NCI-H345 (cell line): ENCODE results near the gene KCNJ6.

ENCODE experiments used
- DNase-seq: peaks from one replicate; lab custom pipeline; 2025; lab: John Stamatoyannopoulos, UW

KCNJ6 gene

DNA sequence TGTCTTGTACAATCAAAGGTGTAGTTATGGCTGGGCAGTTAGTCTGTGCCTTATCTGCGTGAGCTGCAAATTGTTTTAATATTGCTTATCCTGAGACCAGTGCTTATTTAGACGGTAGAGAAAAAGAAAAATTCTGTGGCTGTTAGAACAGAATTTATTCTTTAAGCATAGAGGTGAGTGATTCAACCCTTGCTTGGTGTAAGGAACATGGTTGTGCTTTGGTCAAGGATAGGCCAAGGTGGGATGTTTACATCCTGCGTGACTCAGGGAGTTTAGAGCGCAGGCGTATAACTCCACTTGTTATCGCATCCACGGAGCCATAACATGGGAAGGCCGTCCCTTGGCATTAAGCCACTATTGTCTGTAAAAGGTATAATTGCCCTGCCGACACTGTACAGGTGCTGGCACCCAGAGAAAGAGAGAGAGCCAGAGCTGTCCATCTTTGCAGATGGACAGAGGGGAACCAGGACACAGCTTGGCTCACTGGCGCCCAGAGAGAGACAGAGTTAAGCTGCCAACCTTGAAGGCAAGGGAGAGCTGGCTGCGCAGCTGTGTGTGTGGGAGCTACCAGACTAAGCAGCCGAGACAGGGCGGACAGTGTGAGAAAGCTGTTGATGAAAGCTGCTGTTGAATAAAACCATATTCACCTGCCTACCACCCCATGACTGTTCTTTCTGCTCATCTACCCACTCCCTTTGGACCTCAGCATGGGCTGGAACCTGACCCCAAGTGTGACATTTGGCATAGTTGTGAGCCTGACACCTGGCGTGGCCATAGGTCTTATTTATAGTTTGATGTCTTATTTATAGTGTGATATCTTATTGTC lies 349.3 kb downstream of the KCNJ6 start:
- no peak for DNase-seq

DNA sequence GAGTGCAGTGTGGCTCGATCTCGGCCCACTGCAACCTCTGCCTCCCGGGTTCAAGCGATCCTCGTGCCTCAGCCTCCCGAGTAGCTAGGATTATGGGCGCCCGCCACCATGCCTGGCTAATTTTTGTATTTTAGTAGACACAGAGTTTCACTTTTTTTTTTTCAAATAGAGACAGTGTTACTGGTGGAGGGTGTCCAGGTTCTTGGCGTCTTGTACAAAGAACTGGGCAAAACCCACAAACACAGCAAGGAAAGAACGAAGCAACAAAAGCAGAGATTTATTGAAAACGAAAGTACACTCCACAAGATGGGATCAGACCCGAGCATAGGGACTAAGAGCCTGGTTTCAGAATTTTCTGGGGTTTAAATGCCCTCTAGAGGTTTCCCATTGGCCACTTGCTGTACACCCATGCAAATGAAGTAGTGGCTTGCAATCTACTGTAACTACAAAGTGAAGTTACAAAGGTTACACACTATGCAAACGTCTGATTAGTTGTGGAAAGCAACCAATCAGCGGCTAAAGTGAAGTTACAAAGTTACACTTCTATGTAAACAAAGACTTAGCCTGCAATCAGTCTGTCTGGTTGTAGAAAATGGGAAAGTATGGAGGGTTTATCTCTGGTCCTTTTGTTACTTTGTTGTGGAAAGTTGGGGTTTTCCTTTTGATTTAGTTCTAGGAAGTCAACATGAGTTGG lies 350.6 kb downstream of the KCNJ6 start:
- no peak for DNase-seq

DNA sequence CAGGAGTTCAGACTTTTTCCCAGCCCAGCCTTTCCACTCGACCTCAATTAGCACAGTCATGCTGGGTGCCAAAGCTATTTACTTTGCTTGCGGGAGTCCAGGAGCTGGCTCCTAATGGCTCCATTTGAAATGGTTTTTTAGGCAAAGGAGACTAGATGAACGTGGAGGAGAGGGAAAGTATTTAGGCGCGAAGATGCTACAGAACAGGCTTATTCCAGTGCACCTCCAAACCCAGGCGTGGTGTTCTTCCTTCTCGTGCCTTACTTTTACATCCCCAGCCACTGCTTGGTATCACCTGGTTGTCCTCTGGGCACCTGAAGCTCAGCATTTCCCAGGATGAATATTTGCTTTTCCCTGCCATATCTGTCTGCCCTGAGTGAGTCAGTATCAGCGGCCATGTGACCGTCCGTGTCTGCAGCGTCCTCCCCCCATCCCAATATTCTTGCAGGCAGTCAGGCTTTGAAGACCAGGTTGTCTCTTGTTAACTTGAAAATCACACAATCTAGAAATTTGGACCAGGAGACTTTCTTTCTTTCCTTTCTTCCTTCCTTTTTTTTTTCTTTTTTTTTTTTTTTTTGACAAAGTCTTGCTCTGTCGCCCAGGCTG lies 351.2 kb downstream of the KCNJ6 start:
- peak; percentile 77 for DNase-seq

DNA sequence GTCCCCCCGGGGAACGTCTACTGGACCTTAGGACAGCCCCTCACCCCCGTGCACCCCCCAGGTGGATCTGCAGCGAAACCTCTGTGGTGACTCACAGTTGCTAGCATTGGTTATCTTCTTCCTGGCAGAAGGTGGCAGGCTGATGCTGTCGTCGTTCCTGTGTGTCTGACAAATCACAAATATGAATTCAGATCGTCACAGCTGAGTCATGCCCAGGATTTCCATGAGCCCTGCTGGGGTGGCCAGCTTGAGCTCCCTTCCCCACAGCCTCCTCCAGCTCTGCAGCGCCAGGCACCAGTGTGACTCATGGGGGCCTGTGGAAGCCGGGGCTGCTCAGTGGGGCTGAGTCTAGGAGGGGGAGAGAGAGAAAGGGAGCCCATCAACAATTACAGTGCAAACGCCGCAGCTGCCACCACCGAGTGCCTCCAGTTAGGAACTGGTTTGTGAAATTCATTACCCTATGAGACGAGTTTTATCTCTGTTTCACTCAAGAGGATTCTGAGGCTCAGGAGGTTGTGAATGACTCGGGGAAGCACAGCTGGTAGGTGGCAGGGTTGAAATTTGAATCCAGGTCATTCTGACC lies 351.8 kb downstream of the KCNJ6 start:
- DNase-seq, result peak; percentile 88

DNA sequence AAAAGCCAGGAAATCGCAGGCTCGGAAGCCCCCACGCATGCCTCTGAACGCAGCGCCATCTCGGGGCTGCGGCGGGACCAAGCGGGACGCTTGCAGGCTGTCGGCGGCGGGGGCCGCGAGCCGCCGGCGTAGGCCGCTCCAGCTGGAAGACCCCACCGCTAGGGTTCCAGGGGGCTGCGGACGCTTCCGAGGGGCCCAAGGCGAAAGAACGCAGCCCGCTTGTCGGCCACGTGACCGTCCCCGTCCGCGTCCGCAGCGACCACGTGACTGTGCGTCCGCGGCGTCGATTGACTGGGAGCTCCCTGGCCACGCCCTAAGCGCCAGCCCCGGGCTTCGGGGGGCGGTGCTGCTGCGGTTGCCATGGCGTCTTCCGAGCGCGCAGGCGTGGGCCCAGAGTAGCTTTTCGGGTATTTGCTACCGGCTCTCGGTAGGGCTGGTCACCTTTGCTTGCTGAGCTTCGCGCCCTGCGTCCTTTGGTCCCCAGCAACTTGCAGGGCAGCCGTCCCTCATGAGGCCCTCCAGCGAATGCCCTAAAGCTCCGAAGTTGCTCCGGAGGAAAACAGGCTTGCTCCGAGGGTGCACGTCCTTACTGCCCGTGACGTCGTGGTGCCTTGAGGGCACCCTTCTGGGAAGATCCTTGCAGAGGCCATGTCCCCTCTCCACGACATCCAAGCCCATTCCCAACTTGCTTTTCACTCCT lies 352.5 kb downstream of the KCNJ6 start:
- peak; percentile 98 for DNase-seq

DNA sequence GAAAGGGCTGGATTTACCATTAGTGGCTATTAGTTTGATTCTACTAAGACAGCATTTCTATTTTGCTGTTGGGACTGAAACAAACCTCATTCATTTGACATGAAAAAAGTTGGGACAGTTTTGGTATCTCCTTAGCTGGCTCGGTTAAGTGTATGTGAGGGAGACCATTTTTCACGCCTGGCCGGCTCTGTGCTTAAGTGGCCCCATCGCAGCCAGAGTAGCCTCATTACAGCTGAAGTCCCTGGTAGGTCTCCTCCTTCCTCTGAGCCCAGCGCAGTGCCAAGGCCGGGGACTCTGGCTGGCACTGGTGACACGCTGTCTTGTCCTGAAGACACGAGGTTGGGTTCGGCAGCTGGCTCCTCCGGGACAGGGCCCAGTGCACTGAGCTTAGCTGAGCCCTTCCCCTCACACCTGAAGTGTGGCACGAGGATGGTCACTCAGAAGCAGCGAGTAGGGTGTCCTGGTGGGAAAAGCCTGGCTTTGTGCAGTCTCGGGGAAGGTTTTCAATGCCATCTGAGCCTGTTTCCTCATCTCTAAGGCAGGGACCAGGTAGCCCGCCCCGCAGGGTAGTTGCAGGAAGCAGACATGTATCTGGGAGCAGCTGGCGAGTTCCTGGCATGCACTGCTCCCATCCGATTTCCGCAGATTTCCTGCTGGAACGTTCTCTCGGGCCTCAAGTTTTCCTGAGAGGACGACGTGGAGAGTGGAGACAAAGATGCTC lies 353.2 kb downstream of the KCNJ6 start:
- no peak for DNase-seq

DNA sequence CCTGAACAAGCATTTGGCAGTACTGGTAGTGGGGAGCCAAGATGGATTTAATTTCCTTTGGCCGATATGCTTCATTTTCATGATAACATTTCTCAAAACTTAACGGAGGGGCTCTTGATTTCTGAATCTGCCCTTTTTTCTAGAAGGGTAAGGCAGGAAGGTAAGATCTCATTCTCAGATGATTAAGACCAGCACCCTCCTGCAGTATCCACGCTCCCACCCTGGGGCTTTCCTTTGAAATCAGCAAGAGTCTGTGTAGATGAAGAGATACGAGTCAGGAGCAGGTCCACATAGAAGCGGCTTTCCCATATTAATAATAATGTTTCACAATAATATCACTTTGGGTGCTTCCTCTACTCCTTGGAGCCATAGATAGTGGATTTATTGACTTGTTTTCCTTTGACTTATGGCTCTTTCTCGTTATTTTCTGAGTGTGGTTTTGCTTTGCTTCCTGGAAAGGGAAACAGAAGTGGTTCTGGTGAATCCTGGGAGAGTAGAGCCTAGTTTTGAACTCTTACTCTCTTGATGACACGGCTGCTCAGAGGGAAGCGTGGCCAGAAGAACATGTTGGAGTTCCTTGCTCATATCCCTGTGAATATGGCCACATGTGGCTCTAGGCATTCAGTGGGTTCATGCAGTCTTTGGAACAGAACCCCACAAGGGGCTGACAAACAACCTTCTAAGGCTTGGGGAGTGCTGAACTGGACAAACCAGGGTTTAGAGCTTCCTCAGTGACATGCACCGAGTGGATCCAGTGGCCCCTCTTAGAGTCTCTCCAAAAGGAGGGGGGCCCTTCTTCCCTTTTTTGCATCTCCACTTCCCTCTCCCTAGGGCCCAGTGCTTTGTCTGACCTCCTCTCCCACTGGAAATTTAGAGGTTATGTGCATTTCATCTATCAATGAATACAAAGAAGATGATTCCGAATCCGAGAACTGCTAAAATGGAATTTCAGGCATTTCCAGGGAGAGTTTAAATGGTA lies 354.0 kb downstream of the KCNJ6 start:
- DNase-seq, result no peak

DNA sequence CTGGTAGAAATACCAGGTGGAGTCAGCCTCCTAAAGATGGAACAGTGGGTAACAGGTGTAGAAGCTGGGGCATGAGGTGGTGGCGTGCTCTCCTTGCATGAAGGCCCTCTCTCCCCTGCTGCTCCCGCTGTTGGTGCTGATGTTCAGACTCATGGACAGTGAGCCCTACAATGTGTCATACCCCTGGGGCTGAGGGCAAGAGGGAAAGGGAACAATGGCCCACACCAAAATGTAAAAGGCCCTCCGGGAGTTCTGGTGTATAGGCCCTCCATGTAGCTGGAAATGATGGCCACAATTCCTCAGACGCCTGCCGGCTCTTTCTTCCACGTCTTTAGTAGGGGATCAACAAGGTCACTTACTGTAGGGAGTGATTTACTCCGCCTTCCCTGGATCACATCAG lies 354.8 kb downstream of the KCNJ6 start:
- no peak for DNase-seq

DNA sequence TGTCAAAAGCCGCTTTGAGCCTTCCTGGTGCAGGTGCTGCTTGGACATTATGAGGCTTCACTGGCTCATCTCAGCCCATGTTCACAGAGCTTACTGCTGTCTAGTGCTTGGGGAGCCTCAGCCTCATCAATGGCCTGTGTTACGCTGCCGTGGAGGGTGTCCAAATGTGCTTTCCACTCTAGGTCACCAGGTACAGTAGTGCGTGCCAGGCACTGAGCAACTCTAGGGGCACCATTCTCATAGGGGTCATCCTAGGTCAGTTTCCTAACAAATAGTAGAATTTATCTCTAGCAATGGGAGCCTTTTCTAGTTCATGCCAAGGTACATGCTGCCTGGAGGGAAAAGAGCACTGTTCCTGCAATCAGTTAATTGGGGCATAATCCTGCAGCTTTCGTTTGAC lies 355.9 kb downstream of the KCNJ6 start:
- DNase-seq, result no peak

DNA sequence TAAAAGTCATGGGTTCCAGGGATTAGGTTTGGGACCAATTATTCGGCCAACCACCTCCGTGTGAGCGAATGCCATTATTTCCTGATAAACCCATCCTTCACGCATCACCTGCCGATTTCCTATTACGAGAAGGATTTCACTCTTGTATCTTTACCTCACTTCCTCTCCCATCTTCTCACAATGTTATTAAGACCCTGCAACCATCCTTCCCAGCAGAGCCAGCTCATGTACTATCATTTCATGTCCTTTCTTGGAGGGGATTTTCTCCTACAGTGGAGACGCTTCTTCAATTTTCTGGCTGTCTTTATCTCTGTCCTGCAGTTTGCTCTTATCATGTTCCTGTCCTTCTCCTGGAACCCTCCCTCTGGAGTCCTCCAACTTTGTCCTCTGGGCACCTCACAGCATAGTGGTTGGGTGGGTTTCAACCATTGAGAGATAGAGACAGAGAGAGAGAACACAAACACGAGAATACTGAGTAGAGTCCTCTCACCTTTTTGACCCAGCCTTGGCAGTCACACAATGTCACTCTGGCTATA lies 357.5 kb downstream of the KCNJ6 start:
- no peak for DNase-seq
